WTC11 (cell line): ENCODE measurements around the gene PRKN. TPM values are rescaled to one million over a fixed set of nuclear protein-coding genes. Genes with fewer than 3 reads are reported as not detected.

ENCODE experiments used
- ATAC-seq: fragments of 200-7000 bp; cut with Tn5 transposase; 2 replicates; pipeline ENCODE4 v1.10.0; 2021; ENCODE audit warnings: mild to moderate bottlenecking, moderate library complexity
- CTCF ChIA-PET: fragments of 300-600 bp; sonication (Branson Sonifier 250); formaldehyde crosslinking; loops from one replicate; lab custom pipeline; 2021; ENCODE audit warnings: antibody characterized with exemption; lab: Charles Lee
- POLR2A ChIA-PET: fragments of 350-600 bp; sonication (Branson Sonifier 250); formaldehyde crosslinking; loops from one replicate; lab custom pipeline; 2021; ENCODE audit warnings: antibody characterized with exemption; lab: Charles Lee
- DNase-seq: peaks from one replicate; pipeline ENCODE4 v3.0.0; 2021; ENCODE audit warnings: low spot score
- H3K27ac Mint-ChIP-seq: 2 replicates; pipeline ENCODE4 v1.8.0; 2021; ENCODE audit warnings: mixed read lengths
- H3K27me3 Mint-ChIP-seq: 2 replicates; pipeline ENCODE4 v1.8.0; 2021; ENCODE audit warnings: low read depth, mild to moderate bottlenecking, moderate library complexity, mixed read lengths
- H3K36me3 Mint-ChIP-seq: 2 replicates; pipeline ENCODE4 v1.8.0; 2021; ENCODE audit warnings: mixed read lengths
- H3K4me1 Mint-ChIP-seq: 2 replicates; pipeline ENCODE4 v1.8.0; 2022; ENCODE audit warnings: mixed read lengths
- H3K4me3 Mint-ChIP-seq: 2 replicates; pipeline ENCODE4 v1.8.0; 2021; ENCODE audit warnings: mild to moderate bottlenecking, moderate library complexity, mixed read lengths
- H3K9me3 Mint-ChIP-seq: 2 replicates; pipeline ENCODE4 v1.8.0; 2021; ENCODE audit warnings: mixed read lengths
- ATF1 ChIP-seq: sonication (generic); formaldehyde crosslinking; IDR thresholded peaks from 2 replicates; pipeline ENCODE4 v1.8.1; 2023; ENCODE audit warnings: mild to moderate bottlenecking, moderate library complexity, missing genetic modification reagents
- ESRRA ChIP-seq: sonication (generic); formaldehyde crosslinking; IDR thresholded peaks from 2 replicates; pipeline ENCODE4 v1.8.1; 2022; ENCODE audit warnings: mild to moderate bottlenecking, missing genetic modification reagents, borderline replicate concordance
- GABPB1 ChIP-seq: sonication (generic); formaldehyde crosslinking; IDR thresholded peaks from 2 replicates; pipeline ENCODE4 v1.8.1; 2023; ENCODE audit warnings: mild to moderate bottlenecking, missing genetic modification reagents
- NFATC4 ChIP-seq: fragments of 250-450 bp; sonication (Bioruptor Pico); IDR thresholded peaks from 2 replicates; pipeline ENCODE4 v1.9.0; 2021; ENCODE audit warnings: mild to moderate bottlenecking
- NFE2L1 ChIP-seq: sonication (generic); formaldehyde crosslinking; IDR thresholded peaks from 2 replicates; pipeline ENCODE4 v1.8.1; 2023; ENCODE audit warnings: missing genetic modification reagents
- PRRX2 ChIP-seq: fragments of 250-450 bp; sonication (Bioruptor Pico); IDR thresholded peaks from 2 replicates; pipeline ENCODE4 v1.8.0; 2021; ENCODE audit warnings: mild to moderate bottlenecking
- RORB ChIP-seq: fragments of 250-450 bp; sonication (Bioruptor Pico); IDR thresholded peaks from 2 replicates; pipeline ENCODE4 v1.9.0; 2021; ENCODE audit warnings: mild to moderate bottlenecking
- SMAD3 ChIP-seq: sonication (generic); formaldehyde crosslinking; IDR thresholded peaks from 2 replicates; pipeline ENCODE4 v1.8.0; 2022; ENCODE audit warnings: missing genetic modification reagents, mild to moderate bottlenecking, borderline replicate concordance
- SMAD4 ChIP-seq: sonication (generic); formaldehyde crosslinking; IDR thresholded peaks from 2 replicates; pipeline ENCODE4 v1.8.0; 2022; ENCODE audit warnings: mild to moderate bottlenecking, missing genetic modification reagents
- TCF7 ChIP-seq: sonication (generic); formaldehyde crosslinking; IDR thresholded peaks from 2 replicates; pipeline ENCODE4 v1.8.0; 2022; ENCODE audit warnings: mild to moderate bottlenecking, low read depth, missing genetic modification reagents, moderate library complexity
- TEAD1 ChIP-seq: sonication (generic); formaldehyde crosslinking; IDR thresholded peaks from 2 replicates; pipeline ENCODE4 v1.8.0; 2022; ENCODE audit warnings: mild to moderate bottlenecking, missing genetic modification reagents
- TP53 ChIP-seq: sonication (generic); formaldehyde crosslinking; IDR thresholded peaks from 2 replicates; pipeline ENCODE4 v1.8.1; 2023; ENCODE audit warnings: mild to moderate bottlenecking, missing genetic modification reagents
- ZBTB21 ChIP-seq: sonication (generic); formaldehyde crosslinking; IDR thresholded peaks from 2 replicates; pipeline ENCODE4 v1.8.1; 2023; ENCODE audit warnings: mild to moderate bottlenecking, missing genetic modification reagents, borderline replicate concordance
- ZNF263 ChIP-seq: sonication (generic); formaldehyde crosslinking; IDR thresholded peaks from 2 replicates; pipeline ENCODE4 v1.8.1; 2022; ENCODE audit warnings: low read depth, mild to moderate bottlenecking, moderate library complexity, missing genetic modification reagents
- ZNF317 ChIP-seq: sonication (generic); formaldehyde crosslinking; IDR thresholded peaks from 2 replicates; pipeline ENCODE4 v1.8.1; 2023; ENCODE audit warnings: low read depth, mild to moderate bottlenecking, moderate library complexity, missing genetic modification reagents, borderline replicate concordance
- ZNF416 ChIP-seq: fragments of 250-450 bp; sonication (Bioruptor Pico); IDR thresholded peaks from 2 replicates; pipeline ENCODE4 v1.9.0; 2021; ENCODE audit warnings: mild to moderate bottlenecking, inconsistent platforms
- total RNA-seq: library from RNA; stranded (reverse); gene quantifications from 3 replicates; pipeline ENCODE4 v1.2.3, GENCODE V29; 2021
- TF ChIP-seq, protein P1 (sequence below): sonication (generic); formaldehyde crosslinking; conservative IDR thresholded peaks from 2 replicates; pipeline ENCODE4 v1.8.1; 2022; ENCODE audit warnings: mild to moderate bottlenecking, missing genetic modification reagents
- TF ChIP-seq, protein P2 (sequence below): sonication (generic); formaldehyde crosslinking; IDR thresholded peaks from 2 replicates; pipeline ENCODE4 v1.8.1; 2022; ENCODE audit warnings: low read depth, mild to moderate bottlenecking, moderate library complexity, missing genetic modification reagents, borderline replicate concordance
- TF ChIP-seq, protein P3 (sequence below): sonication (generic); formaldehyde crosslinking; IDR thresholded peaks from 2 replicates; pipeline ENCODE4 v1.8.1; 2023; ENCODE audit warnings: mild to moderate bottlenecking, moderate library complexity, missing genetic modification reagents
- TF ChIP-seq, protein P4 (sequence below): sonication (generic); formaldehyde crosslinking; IDR thresholded peaks from 2 replicates; pipeline ENCODE4 v1.8.1; 2023; ENCODE audit warnings: mild to moderate bottlenecking, missing genetic modification reagents, borderline replicate concordance
- TF ChIP-seq, protein P5 (sequence below): sonication (generic); formaldehyde crosslinking; IDR thresholded peaks from 2 replicates; pipeline ENCODE4 v1.8.0; 2023; ENCODE audit warnings: mild to moderate bottlenecking, missing genetic modification reagents
- TF ChIP-seq, protein P6 (sequence below): fragments of 250-450 bp; sonication (Bioruptor Pico); conservative IDR thresholded peaks from 2 replicates; pipeline ENCODE4 v1.9.0; 2021; ENCODE audit warnings: mild to moderate bottlenecking

Gene PRKN
- total RNA-seq, 1 experiment from 2014 or later = 0.59 TPM

DNA sequence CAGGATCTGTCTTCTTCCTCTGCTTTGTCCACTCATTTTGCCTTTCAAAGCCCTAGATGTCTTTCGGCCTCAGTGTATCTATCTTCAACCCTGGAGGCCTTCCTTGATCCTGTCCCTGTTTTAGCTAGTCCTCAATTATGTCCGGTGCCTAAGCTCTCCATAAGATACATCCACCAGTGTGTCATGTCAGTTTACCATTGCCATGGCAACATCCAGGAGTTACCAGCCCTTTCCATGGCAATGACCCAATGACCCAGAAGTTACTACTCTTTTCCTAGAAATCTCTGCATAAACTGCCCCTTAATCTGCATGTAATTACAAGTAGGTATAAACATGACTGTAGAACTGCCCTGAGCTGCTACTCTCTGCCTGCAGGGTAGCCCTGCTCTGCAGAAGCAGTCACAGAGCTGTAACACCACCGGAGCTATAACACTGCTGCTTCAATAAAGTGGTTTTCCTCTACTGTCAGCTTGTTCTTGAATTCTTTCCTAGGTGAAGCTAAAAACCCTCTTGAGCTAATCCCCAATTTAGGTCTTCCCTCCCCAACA lies 741.6 kb downstream of the PRKN start:
- no peaks in the 10 kb centered on the region for H3K27me3 Mint-ChIP-seq
- no peak overlapping the region for H3K4me3 Mint-ChIP-seq
- no peaks in the 10 kb centered on the region for H3K36me3 Mint-ChIP-seq
- ATAC-seq (no peak), DNase-seq (no peak)
- H3K4me1 Mint-ChIP-seq = 0 out of 2 replicates have a peak, but pooled peaks cover 5% of the 10 kb centered on the region
- peaks cover 13% of the 10 kb centered on the region for H3K9me3 Mint-ChIP-seq
- 0 out of 2 replicates have a peak overlapping the region, but pooled peaks have one; percentile 35 for H3K27ac Mint-ChIP-seq
- no peak for TF ChIP-seq NFE2L1 (CRISPR knock-in tag)
- no peak for TF ChIP-seq TP53
- TF ChIP-seq PRRX2 (CRISPR knock-in tag) = no peak
- no peak for TF ChIP-seq ESRRA
- TF ChIP-seq ZNF416 (CRISPR knock-in tag) = no peak
- TF ChIP-seq, protein P1, sequence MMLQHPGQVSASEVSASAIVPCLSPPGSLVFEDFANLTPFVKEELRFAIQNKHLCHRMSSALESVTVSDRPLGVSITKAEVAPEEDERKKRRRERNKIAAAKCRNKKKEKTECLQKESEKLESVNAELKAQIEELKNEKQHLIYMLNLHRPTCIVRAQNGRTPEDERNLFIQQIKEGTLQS (CRISPR knock-in tag) = no peak
- no peak for TF ChIP-seq SMAD3 (CRISPR knock-in tag)
- TF ChIP-seq, protein P2, sequence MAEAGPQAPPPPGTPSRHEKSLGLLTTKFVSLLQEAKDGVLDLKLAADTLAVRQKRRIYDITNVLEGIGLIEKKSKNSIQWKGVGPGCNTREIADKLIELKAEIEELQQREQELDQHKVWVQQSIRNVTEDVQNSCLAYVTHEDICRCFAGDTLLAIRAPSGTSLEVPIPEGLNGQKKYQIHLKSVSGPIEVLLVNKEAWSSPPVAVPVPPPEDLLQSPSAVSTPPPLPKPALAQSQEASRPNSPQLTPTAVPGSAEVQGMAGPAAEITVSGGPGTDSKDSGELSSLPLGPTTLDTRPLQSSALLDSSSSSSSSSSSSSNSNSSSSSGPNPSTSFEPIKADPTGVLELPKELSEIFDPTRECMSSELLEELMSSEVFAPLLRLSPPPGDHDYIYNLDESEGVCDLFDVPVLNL = no peak
- TF ChIP-seq SMAD4 = no peak
- TF ChIP-seq ZBTB21 (CRISPR knock-in tag) = no peak
- TF ChIP-seq ZNF263 = no peak
- no peak for TF ChIP-seq RORB (CRISPR knock-in tag)
- TF ChIP-seq TCF7 (CRISPR knock-in tag) = no peak
- TF ChIP-seq, protein P3, sequence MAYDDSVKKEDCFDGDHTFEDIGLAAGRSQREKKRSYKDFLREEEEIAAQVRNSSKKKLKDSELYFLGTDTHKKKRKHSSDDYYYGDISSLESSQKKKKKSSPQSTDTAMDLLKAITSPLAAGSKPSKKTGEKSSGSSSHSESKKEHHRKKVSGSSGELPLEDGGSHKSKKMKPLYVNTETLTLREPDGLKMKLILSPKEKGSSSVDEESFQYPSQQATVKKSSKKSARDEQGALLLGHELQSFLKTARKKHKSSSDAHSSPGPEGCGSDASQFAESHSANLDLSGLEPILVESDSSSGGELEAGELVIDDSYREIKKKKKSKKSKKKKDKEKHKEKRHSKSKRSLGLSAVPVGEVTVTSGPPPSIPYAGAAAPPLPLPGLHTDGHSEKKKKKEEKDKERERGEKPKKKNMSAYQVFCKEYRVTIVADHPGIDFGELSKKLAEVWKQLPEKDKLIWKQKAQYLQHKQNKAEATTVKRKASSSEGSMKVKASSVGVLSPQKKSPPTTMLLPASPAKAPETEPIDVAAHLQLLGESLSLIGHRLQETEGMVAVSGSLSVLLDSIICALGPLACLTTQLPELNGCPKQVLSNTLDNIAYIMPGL (CRISPR knock-in tag) = no peak
- TF ChIP-seq ZNF317 (CRISPR knock-in tag) = no peak
- TF ChIP-seq ATF1 = no peak
- TF ChIP-seq, protein P4, sequence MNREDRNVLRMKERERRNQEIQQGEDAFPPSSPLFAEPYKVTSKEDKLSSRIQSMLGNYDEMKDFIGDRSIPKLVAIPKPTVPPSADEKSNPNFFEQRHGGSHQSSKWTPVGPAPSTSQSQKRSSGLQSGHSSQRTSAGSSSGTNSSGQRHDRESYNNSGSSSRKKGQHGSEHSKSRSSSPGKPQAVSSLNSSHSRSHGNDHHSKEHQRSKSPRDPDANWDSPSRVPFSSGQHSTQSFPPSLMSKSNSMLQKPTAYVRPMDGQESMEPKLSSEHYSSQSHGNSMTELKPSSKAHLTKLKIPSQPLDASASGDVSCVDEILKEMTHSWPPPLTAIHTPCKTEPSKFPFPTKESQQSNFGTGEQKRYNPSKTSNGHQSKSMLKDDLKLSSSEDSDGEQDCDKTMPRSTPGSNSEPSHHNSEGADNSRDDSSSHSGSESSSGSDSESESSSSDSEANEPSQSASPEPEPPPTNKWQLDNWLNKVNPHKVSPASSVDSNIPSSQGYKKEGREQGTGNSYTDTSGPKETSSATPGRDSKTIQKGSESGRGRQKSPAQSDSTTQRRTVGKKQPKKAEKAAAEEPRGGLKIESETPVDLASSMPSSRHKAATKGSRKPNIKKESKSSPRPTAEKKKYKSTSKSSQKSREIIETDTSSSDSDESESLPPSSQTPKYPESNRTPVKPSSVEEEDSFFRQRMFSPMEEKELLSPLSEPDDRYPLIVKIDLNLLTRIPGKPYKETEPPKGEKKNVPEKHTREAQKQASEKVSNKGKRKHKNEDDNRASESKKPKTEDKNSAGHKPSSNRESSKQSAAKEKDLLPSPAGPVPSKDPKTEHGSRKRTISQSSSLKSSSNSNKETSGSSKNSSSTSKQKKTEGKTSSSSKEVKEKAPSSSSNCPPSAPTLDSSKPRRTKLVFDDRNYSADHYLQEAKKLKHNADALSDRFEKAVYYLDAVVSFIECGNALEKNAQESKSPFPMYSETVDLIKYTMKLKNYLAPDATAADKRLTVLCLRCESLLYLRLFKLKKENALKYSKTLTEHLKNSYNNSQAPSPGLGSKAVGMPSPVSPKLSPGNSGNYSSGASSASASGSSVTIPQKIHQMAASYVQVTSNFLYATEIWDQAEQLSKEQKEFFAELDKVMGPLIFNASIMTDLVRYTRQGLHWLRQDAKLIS = no peak
- CTCF ChIA-PET = no interaction called here
- POLR2A ChIA-PET = no interaction called here

DNA sequence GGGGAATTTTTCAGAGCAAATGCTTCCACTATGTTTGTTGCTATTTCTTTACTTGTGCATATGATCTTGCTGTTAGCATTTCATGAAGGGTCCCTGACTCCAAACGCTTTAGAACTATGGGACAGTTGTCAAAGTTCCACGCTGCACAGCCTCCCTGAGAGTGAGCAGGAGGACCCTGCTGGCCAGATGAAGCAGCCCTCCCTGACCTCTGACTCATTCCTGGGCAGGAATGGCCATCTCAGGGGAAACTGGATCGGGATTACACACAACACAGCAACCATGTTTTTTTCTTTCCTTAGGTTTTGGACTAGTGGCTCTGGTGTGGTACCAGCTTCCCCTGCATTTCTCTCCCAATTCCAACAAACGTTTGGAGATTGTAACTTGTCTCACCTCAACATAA lies 742.9 kb downstream of the PRKN start:
- no peak overlapping the region for H3K27ac Mint-ChIP-seq
- CTCF ChIA-PET = no interaction called here
- ATAC-seq = no peak; the same call in 1 of the 2 replicates
- no peak overlapping the region for H3K4me3 Mint-ChIP-seq
- no peak for DNase-seq
- H3K4me1 Mint-ChIP-seq = 0 out of 2 replicates have a peak, but pooled peaks cover 5% of the 10 kb centered on the region
- H3K36me3 Mint-ChIP-seq = no peaks in the 10 kb centered on the region
- H3K9me3 Mint-ChIP-seq = peaks cover 10% of the 10 kb centered on the region
- H3K27me3 Mint-ChIP-seq = no peaks in the 10 kb centered on the region
- POLR2A ChIA-PET = no interaction called here
- TF ChIP-seq NFATC4 (CRISPR knock-in tag) (no peak), TEAD1 (CRISPR knock-in tag) (no peak), GABPB1 (CRISPR knock-in tag) (no peak)
- TF ChIP-seq, protein P5, sequence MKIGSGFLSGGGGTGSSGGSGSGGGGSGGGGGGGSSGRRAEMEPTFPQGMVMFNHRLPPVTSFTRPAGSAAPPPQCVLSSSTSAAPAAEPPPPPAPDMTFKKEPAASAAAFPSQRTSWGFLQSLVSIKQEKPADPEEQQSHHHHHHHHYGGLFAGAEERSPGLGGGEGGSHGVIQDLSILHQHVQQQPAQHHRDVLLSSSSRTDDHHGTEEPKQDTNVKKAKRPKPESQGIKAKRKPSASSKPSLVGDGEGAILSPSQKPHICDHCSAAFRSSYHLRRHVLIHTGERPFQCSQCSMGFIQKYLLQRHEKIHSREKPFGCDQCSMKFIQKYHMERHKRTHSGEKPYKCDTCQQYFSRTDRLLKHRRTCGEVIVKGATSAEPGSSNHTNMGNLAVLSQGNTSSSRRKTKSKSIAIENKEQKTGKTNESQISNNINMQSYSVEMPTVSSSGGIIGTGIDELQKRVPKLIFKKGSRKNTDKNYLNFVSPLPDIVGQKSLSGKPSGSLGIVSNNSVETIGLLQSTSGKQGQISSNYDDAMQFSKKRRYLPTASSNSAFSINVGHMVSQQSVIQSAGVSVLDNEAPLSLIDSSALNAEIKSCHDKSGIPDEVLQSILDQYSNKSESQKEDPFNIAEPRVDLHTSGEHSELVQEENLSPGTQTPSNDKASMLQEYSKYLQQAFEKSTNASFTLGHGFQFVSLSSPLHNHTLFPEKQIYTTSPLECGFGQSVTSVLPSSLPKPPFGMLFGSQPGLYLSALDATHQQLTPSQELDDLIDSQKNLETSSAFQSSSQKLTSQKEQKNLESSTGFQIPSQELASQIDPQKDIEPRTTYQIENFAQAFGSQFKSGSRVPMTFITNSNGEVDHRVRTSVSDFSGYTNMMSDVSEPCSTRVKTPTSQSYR (CRISPR knock-in tag) = no peak
- TF ChIP-seq, protein P6, sequence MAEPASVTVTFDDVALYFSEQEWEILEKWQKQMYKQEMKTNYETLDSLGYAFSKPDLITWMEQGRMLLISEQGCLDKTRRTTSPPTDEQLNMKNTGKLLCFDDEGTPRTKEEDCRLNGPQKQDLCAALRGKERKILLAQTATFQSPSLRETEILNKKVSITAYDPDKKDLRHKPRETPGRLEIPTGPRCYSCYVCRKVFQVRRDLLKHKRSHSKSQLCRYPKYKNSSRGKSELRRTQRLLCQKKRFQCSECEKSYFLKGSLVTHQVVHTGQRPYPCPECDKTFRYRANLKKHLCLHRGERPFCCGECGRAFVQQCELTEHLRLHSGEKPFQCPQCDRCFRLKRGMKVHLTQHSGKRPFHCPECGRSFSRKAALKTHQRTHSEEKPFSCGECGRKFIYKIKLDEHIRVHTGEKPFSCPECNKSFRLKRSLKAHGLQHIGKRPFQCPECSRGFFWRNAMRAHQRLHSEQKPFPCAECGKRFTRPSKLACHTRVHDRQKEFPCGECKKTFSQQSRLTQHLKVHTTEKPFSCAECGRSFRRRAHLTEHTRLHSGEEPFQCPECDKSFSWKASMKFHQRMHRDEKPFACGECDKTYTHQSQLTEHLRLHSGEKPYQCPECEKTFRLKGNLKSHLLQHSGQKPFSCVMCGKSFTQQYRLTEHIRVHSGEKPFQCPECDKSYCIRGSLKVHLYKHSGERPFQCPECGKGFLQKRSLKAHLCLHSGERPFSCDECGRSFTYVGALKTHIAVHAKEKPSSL (CRISPR knock-in tag) = no peak
